IMR-90 (cell line): ENCODE data around the gene MEF2D. TPM values are rescaled to one million over a fixed set of nuclear protein-coding genes. Genes with fewer than 3 reads are reported as not detected.

ENCODE experiments used
- ATAC-seq: fragments of 200-7000 bp; cut with Tn5 transposase; 2 replicates; pipeline ENCODE4 v1.9.1; 2020; ENCODE audit warnings: low read depth, mild to moderate bottlenecking, moderate library complexity
- BruUV-seq: library from RNA; stranded (reverse); fragments of 400-500 nt; replicated peaks from 2 replicates; lab custom pipeline; 2021; lab: Mats Ljungman, UMichigan
- CTCF ChIA-PET: fragments of 300-600 bp; formaldehyde crosslinking; extraction: SDS; loops from one replicate; lab custom pipeline; 2021; ENCODE audit warnings: antibody characterized with exemption; lab: Yijun Ruan, JAX
- POLR2A ChIA-PET: fragments of 300-600 bp; sonication (Branson Sonifier 250); formaldehyde crosslinking; loops from one replicate; lab custom pipeline; 2022; ENCODE audit warnings: antibody characterized with exemption; ENCODE audit not compliant: unreplicated experiment; lab: Charles Lee
- DNase-seq: peaks from one replicate; pipeline ENCODE4 v3.0.0; 2013
- H2AFZ ChIP-seq: replicated peaks from 2 replicates; pipeline ENCODE3; 2013; ENCODE audit warnings: low read length, mild to moderate bottlenecking; ENCODE audit not compliant: poor library complexity
- H2AK5ac ChIP-seq: 2 replicates; pipeline ENCODE4 v1.6.1; 2013; ENCODE audit warnings: low read depth, low read length, inconsistent platforms
- H2AK9ac ChIP-seq: replicated peaks from 2 replicates; pipeline ENCODE3; 2013; ENCODE audit warnings: mild to moderate bottlenecking, low read depth, low read length, moderate library complexity; ENCODE audit not compliant: poor library complexity
- H2BK120ac ChIP-seq: 2 replicates; pipeline ENCODE4 v1.6.1; 2013; ENCODE audit warnings: low read depth, low read length, inconsistent platforms
- H2BK15ac ChIP-seq: 3 replicates; pipeline ENCODE4 v1.6.1; 2013; ENCODE audit warnings: low read depth, low read length, inconsistent platforms
- H2BK20ac ChIP-seq: 2 replicates; pipeline ENCODE4 v1.6.1; 2013; ENCODE audit warnings: low read depth, mild to moderate bottlenecking, inconsistent platforms, low read length, moderate library complexity
- H2BK5ac ChIP-seq: 2 replicates; pipeline ENCODE4 v1.6.1; 2013; ENCODE audit warnings: mild to moderate bottlenecking, low read depth, low read length, inconsistent platforms; ENCODE audit not compliant: poor library complexity, severe bottlenecking
- H3K14ac ChIP-seq: replicated peaks from 2 replicates; pipeline ENCODE4 v1.6.1; 2013; ENCODE audit warnings: low read depth, low read length, inconsistent platforms
- H3K18ac ChIP-seq: 2 replicates; pipeline ENCODE4 v1.6.1; 2013; ENCODE audit warnings: low read depth, low read length, control low read depth
- H3K23ac ChIP-seq: 2 replicates; pipeline ENCODE4 v1.6.1; 2013; ENCODE audit warnings: low read depth, low read length, inconsistent platforms
- H3K27ac ChIP-seq: 2 replicates; pipeline ENCODE4 v1.5.1; 2013; ENCODE audit warnings: mild to moderate bottlenecking, control low read depth, low read length; ENCODE audit not compliant: insufficient read depth
- H3K27me3 ChIP-seq: 2 replicates; pipeline ENCODE4 v1.6.1; 2013; ENCODE audit warnings: low read length; ENCODE audit not compliant: control insufficient read depth, insufficient read depth
- H3K36me3 ChIP-seq: 2 replicates; pipeline ENCODE4 v1.6.1; 2013; ENCODE audit warnings: low read length, mixed read lengths; ENCODE audit not compliant: control insufficient read depth, insufficient read depth
- H3K4ac ChIP-seq: 2 replicates; pipeline ENCODE4 v1.6.1; 2013; ENCODE audit warnings: low read depth, low read length, inconsistent platforms
- H3K4me1 ChIP-seq: 2 replicates; pipeline ENCODE4 v1.6.1; 2013; ENCODE audit warnings: low read length, mixed read lengths; ENCODE audit not compliant: control insufficient read depth, insufficient read depth
- H3K4me2 ChIP-seq: 2 replicates; pipeline ENCODE4 v1.6.1; 2013; ENCODE audit warnings: low read depth, mild to moderate bottlenecking, control low read depth, low read length, moderate library complexity
- H3K4me3 ChIP-seq: 2 replicates; pipeline ENCODE4 v1.5.1; 2013; ENCODE audit warnings: low read depth, mild to moderate bottlenecking, control low read depth, low read length, moderate library complexity; ENCODE audit not compliant: insufficient read depth
- H3K56ac ChIP-seq: 2 replicates; pipeline ENCODE4 v1.6.1; 2013; ENCODE audit warnings: low read length, inconsistent platforms; ENCODE audit not compliant: insufficient read depth; ENCODE audit errors: extremely low read depth
- H3K79me1 ChIP-seq, 2 experiments: 2 replicates each; pipeline ENCODE4 v1.6.1; 2013; ENCODE audit warnings: low read length in 2 of 2, inconsistent platforms in 1 of 2, low read depth in 1 of 2
- H3K9ac ChIP-seq: 2 replicates; pipeline ENCODE4 v1.6.1; 2013; ENCODE audit warnings: low read depth, low read length, control low read depth
- H3K9me1 ChIP-seq: 2 replicates; pipeline ENCODE4 v1.6.1; 2013; ENCODE audit warnings: low read length, inconsistent platforms; ENCODE audit not compliant: insufficient read depth
- H3K9me3 ChIP-seq: 2 replicates; pipeline ENCODE4 v1.6.1; 2013; ENCODE audit warnings: low read length; ENCODE audit not compliant: control insufficient read depth, insufficient read depth
- H4K20me1 ChIP-seq: 2 replicates; pipeline ENCODE4 v1.6.1; 2013; ENCODE audit warnings: low read length, inconsistent platforms; ENCODE audit not compliant: insufficient read depth
- H4K5ac ChIP-seq: 2 replicates; pipeline ENCODE4 v1.6.1; 2013; ENCODE audit warnings: mild to moderate bottlenecking, low read depth, low read length, control low read depth
- H4K8ac ChIP-seq, 2 experiments: 2 replicates each; pipeline ENCODE4 v1.6.1; 2013; ENCODE audit warnings: low read depth in 2 of 2, low read length in 2 of 2, control low read depth in 1 of 2, inconsistent platforms in 1 of 2
- H4K91ac ChIP-seq: 2 replicates; pipeline ENCODE4 v1.6.1; 2013; ENCODE audit warnings: low read depth, low read length, inconsistent platforms; ENCODE audit not compliant: insufficient read depth
- POLR2A ChIP-seq: IDR thresholded peaks from 2 replicates; pipeline ENCODE4 v1.6.1; 2012; ENCODE audit warnings: mild to moderate bottlenecking, low read depth, low read length
- RAD21 ChIP-seq: IDR thresholded peaks from 2 replicates; pipeline ENCODE4 v1.6.1; 2012; ENCODE audit warnings: low read length, improper control_type of control experiment
- WGBS, 2 experiments: methylation state at CpG; one replicate each; pipeline versions ENCODE4 v1.1.5 to v1.1.7; 2013; ENCODE audit warnings: missing lambda C conversion rate in 2 of 2; ENCODE audit not compliant: insufficient read length in 1 of 2; ENCODE audit errors: extremely low coverage in 2 of 2; 5-methylcytosine and 5-hydroxymethylcytosine counted together
- dilution Hi-C: fragments of 300-500 bp; cut with HindIII; formaldehyde crosslinking; loops from one replicate; pipeline ENCODE4 v1.14.3; 2018; ENCODE audit warnings: low sequenced_read_pairs; ENCODE audit not compliant: unreplicated experiment
- in situ Hi-C: fragments of 300-500 bp; cut with MboI; formaldehyde crosslinking; loops from 3 replicates; pipeline ENCODE4 v1.14.3; 2019; ENCODE audit warnings: low sequenced_read_pairs, inconsistent platforms, mixed read lengths
- intact Hi-C: fragments of 100-400 bp; cut with micrococcal nuclease; formaldehyde crosslinking; loops from 2 replicates; pipeline ENCODE4 v1.10.0; 2022
- polyA plus RNA-seq, 3 experiments: library from polyadenylated mRNA; depleted of rRNA; stranded (reverse); fragments of >200 nt; gene quantifications; 2 replicates each; pipeline ENCODE4 v1.2.3, GENCODE V29; 2012; ENCODE audit warnings: low replicate concordance in 1 of 3
- total RNA-seq: library from RNA; depleted of rRNA; stranded (reverse); fragments of >200 nt; gene quantifications from 2 replicates; pipeline ENCODE4 v1.2.3, GENCODE V29; 2012

MEF2D gene
- total and polyA plus RNA-seq, 2 of the 4 experiments (the other 2 are of a cell fraction) = 2.9 to 20.0 TPM

DNA sequence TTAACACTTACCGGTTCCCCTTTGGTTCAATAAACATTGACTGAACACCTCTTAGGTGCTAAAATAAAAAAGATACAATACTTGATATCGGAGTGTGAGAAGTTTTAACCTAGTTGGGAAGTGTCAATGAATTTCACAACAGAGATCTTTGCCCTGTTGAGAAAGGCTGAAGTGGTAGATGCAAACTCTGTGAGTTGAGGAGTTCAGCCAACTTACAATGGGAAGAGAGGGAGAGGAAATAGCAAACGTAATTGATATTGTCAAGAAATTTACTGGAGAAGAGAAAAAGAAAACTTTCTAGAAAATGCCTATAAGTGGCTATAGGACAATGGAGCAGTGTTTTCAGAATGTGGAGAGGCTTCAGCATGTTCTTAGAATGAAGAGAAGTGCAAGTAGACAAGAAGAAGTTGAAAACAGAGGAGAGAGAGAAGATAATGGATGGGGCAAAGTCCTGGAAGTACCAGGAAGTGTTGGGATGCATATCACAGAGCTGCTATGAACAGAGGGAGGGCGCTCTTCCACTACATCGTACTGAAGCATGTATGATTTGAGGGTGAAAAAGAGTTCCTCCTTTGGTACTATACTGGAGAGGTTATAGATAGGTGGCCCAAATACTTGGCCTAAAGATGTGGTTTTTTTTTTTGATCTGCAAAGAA is 48.9 kb downstream of the MEF2D start:
- H2AFZ ChIP-seq = no peak overlapping the region
- H3K4ac ChIP-seq = no peak overlapping the region
- H3K9ac ChIP-seq = no peak overlapping the region
- WGBS, 2 experiments = no CpG with 5 or more reads among the region's 5 CpGs
- H2BK15ac ChIP-seq = no peak overlapping the region
- no peak overlapping the region for H3K4me3 ChIP-seq
- CTCF ChIA-PET = interaction anchor here (1.2 to 1.4 kb wide), 2 partner anchors 66 to 175 kb away, joined by 3 read pairs; no protein-coding TSS in a partner anchor
- no peak overlapping the region for H3K14ac ChIP-seq
- in situ Hi-C loops = no loop called here
- ATAC-seq (no peak), DNase-seq (no peak)
- H3K9me3 ChIP-seq = no peaks in the 10 kb centered on the region
- no peaks in the 10 kb centered on the region for H3K9me1 ChIP-seq
- H2AK9ac ChIP-seq = no peak overlapping the region
- no peak overlapping the region for H2BK5ac ChIP-seq
- no peak overlapping the region for H3K27ac ChIP-seq
- no peak overlapping the region for H4K5ac ChIP-seq
- H3K36me3 ChIP-seq = no peaks in the 10 kb centered on the region
- no TSS peak for BruUV-seq
- TF ChIP-seq RAD21 (no peak), POLR2A (no peak)
- no peak overlapping the region for H4K91ac ChIP-seq
- H3K23ac ChIP-seq = no peak overlapping the region
- H4K20me1 ChIP-seq = no peaks in the 10 kb centered on the region
- dilution Hi-C loops = no loop called here
- POLR2A ChIA-PET = interaction anchor here (0.5 kb wide), 1 partner anchor 150 kb away, joined by 4 read pairs; no protein-coding TSS in a partner anchor
- no peak overlapping the region for H2AK5ac ChIP-seq
- no peak overlapping the region for H3K4me2 ChIP-seq
- no peaks in the 10 kb centered on the region for H3K4me1 ChIP-seq
- no peak overlapping the region for H3K56ac ChIP-seq
- H2BK20ac ChIP-seq = no peak overlapping the region
- no peak overlapping the region for H2BK120ac ChIP-seq
- no peak overlapping the region for H3K18ac ChIP-seq
- no peaks in the 10 kb centered on the region for H3K79me1 ChIP-seq
- H4K8ac ChIP-seq = no peak overlapping the region
- H3K27me3 ChIP-seq = peaks cover 34% of the 10 kb centered on the region
- intact Hi-C loops = no loop called here
